ENCODE data around the gene DYNLT4.
A peak's percentile ranks its signal among the peaks of the same experiment; 100 is the strongest.
"Not testable (repeated sequence)": the region's sequence is repeated elsewhere in the genome, so short reads cannot be mapped to it uniquely, and the experiment has no call there.

Gene DYNLT4

DNA sequence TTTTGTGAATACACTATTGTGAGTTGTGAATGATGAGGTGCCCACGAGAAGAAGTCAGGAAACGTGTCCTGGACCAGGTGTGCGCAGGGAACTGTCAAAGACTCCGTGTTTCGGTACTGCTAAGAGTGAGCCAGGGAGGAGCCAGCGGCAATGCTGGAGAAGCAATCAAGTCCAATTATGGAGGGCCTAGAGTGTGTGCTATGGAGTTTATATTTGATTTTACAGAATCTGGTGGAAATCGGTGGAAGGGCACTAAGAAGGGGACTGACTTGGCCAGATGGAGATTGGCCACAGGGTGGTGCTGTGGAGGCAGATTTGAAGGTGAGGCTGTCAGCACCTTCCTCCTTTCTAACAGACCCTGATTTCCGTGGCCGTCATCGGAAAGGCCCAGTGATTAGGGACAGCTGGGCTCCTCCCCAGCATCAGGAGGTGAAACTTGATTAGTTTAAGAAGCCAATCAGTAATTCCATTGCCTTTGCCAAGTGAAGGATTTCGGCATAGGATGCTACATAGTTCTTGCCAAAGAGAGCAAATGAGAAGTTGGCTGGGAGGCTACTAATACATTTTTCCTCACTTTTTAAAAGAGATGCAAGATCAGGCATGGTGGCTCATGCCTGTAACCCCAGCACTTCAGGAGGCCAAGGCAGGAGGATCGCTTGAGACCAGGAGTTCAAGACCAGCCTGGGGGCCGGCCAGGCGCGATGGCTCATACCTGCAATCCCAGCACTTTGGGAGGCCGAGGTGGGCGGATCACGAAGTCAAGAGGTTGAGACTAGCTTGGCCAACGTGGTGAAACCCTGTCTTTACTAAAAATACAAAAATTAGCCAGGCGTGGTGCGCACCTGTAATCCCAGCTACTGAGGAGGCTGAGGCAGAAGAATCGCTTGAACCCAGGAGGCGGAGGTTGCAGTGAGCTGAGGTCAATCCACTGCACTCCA lies 28.9 kb upstream of the DYNLT4 start:
- no peak overlapping the region for H3K4me3 Mint-ChIP-seq
- no peaks in the 10 kb centered on the region for H3K36me3 Mint-ChIP-seq (ENCODE audit: low read depth)
- DNase-seq (ENCODE audit: low spot score): peak; percentile 72
- peak overlapping the region; percentile 4 for H3K27ac Mint-ChIP-seq
- peaks cover 11% of the 10 kb centered on the region for H3K4me1 Mint-ChIP-seq (ENCODE audit: low read depth)
- no peaks in the 10 kb centered on the region for H3K27me3 Mint-ChIP-seq (ENCODE audit: low read depth)
- H3K9me3 Mint-ChIP-seq: no peaks in the 10 kb centered on the region

DNA sequence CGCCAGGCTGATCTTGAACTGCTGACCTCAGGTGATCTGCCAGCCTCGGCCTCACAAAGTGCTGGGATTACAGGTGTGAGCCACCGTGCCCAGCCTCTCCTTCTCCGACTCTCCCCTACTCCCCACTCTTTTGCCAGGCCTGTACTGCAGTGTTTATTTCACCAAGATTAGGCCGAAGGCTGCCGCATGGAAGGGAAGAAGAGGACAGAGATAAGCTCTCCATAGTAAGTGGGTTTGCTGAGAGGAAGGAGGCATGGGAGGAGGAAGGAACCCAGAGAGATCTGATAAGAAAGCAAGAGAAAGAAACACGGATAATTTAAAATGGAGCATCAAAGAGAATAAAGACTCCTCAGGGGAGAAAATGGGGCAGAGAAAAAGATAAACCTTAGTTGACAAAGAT lies 27.2 kb upstream of the DYNLT4 start:
- DNase-seq (ENCODE audit: low spot score): no peak
- Mint-ChIP-seq H3K9me3 (no peaks in the 10 kb centered on the region), H3K4me1 (ENCODE audit: low read depth) (peaks cover 11% of the 10 kb centered on the region), H3K27me3 (ENCODE audit: low read depth) (no peaks in the 10 kb centered on the region), H3K27ac (no peak overlapping the region), H3K4me3 (no peak overlapping the region), H3K36me3 (ENCODE audit: low read depth) (no peaks in the 10 kb centered on the region)

DNA sequence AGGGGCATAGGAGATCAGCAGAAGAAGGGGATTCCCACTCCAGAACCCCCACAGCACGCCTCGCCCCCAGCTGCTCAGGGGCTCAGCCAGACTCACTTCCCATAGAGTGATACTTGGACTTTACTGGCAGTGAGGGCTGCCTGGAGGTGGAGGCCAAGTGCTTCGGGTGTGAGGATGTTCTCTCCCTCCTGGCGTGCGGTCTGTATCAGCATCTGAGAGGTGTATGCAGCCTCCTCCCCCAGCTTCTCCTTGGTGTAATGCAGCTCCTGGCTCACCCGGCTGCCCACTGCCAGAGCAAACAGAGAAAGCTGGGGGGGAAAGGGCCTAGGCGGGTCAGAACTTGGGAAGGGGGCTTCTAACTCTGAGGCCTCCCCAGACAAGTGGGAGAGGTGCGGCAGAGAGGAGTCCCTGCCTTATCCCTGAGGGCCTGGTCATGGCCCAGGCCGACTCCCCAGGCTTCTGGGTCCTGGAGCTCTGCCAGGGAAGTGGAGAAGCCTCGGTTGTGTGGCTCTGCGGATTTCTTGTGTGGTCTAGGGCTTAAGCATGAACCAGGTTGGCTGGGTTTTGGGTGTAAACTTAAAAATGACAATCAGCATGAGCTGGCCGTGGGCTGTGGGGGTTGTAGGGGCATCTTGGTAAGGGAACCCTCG lies 25.0 kb upstream of the DYNLT4 start:
- H3K9me3 Mint-ChIP-seq: no peaks in the 10 kb centered on the region
- H3K27me3 Mint-ChIP-seq (ENCODE audit: low read depth): no peaks in the 10 kb centered on the region
- H3K27ac Mint-ChIP-seq: no peak overlapping the region
- no peaks in the 10 kb centered on the region for H3K36me3 Mint-ChIP-seq (ENCODE audit: low read depth)
- H3K4me1 Mint-ChIP-seq (ENCODE audit: low read depth): peaks cover 11% of the 10 kb centered on the region
- H3K4me3 Mint-ChIP-seq: no peak overlapping the region
- DNase-seq (ENCODE audit: low spot score): no peak

DNA sequence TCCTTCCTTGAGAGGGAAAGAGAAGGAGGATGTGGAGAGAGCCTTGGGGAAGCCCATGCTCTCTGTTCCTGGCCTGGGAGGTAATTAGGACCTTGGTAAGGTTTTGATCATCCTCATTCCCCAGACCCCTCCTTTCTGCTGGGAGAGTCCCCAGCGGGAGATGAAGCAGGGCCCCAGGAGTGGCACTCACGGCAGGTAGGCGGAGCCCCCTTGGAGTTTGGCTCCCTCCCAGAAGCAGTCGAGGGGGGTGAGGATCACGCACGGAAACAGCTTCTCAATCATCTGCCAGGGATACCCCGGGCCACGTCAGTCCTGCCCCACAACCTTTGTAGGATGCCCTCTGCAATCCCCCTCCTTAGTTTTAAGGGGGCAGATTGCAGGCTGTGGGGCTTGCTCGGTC lies 24.4 kb upstream of the DYNLT4 start:
- H3K27me3 Mint-ChIP-seq (ENCODE audit: low read depth): no peaks in the 10 kb centered on the region

DNA sequence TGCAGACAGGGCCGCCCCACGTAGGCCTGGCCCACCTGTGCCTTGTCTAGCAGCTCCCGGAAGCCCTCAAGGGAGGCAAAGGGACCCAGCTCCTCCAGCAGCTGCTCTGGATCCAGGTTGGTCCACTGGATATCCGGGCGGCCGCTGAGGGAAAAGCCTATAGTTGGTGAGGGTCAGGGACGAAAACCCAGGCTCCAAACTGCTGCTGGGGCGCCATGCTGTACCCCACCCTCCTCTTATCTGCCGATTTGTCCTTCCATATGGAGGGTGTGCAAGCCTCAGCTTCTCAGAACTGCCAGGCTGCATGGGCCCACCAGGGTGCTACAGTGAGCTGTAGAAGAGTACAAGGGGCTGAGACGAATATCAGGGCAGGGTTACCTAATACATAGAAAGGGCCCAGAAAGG lies 23.8 kb upstream of the DYNLT4 start:
- peaks cover 11% of the 10 kb centered on the region for H3K4me1 Mint-ChIP-seq (ENCODE audit: low read depth)
- no peaks in the 10 kb centered on the region for H3K9me3 Mint-ChIP-seq
- no peak overlapping the region for H3K27ac Mint-ChIP-seq
- no peak overlapping the region for H3K4me3 Mint-ChIP-seq
- H3K36me3 Mint-ChIP-seq (ENCODE audit: low read depth): no peaks in the 10 kb centered on the region
- DNase-seq (ENCODE audit: low spot score): no peak
- H3K27me3 Mint-ChIP-seq (ENCODE audit: low read depth): no peaks in the 10 kb centered on the region

More for the DNA sequence above, 24.4 kb upstream of the DYNLT4 start:
- Mint-ChIP-seq H3K27ac (no peak overlapping the region), H3K9me3 (no peaks in the 10 kb centered on the region), H3K4me1 (ENCODE audit: low read depth) (peaks cover 11% of the 10 kb centered on the region), H3K36me3 (ENCODE audit: low read depth) (no peaks in the 10 kb centered on the region), H3K4me3 (no peak overlapping the region)
- DNase-seq (ENCODE audit: low spot score): no peak

DNA sequence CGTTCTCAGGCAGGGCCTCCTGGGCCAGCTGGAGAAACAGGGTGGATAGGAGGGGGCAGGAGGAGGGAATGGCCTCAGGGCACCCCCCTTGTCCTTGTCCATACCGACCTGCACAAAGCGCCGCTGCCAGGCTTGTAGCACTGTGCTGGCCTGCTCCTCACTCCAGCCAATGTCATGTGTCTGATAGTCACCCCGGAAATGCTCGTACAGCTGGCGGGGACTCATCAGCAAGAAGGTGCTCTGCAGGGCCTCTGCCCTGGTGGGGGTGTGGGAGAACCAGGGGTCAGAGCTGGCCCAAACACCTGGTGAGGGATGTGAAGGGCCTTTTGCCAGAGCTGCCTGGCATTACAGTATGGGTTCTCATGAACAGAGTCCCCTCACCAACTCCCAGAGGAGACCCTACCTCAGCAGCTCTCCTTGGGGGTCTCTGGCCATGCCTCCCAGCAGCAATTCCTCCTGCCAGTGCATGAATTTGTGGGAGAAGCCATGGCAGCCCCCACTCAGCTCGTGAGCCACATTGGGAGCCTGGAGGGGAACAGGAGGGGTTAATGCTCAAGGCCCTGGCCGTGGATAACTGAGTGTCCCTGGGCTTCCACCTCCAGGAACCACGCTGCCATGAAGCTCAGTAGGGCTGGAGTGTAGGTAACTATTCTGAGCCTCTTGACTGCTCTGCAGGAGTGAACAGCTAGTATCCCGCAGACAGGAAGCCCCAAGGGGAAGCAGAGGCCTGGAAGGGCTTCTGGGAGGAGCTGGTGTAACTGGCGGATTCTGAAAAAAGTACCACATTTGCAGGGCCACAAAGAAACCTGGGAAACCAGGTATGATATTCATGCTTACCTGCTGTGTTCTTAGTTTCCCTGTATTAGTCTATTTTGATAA lies 22.6 kb upstream of the DYNLT4 start:
- Mint-ChIP-seq H3K36me3 (ENCODE audit: low read depth) (no peaks in the 10 kb centered on the region), H3K27ac (no peak overlapping the region), H3K9me3 (no peaks in the 10 kb centered on the region), H3K4me3 (no peak overlapping the region), H3K27me3 (ENCODE audit: low read depth) (no peaks in the 10 kb centered on the region), H3K4me1 (ENCODE audit: low read depth) (peaks cover 6% of the 10 kb centered on the region)
- DNase-seq (ENCODE audit: low spot score): no peak

DNA sequence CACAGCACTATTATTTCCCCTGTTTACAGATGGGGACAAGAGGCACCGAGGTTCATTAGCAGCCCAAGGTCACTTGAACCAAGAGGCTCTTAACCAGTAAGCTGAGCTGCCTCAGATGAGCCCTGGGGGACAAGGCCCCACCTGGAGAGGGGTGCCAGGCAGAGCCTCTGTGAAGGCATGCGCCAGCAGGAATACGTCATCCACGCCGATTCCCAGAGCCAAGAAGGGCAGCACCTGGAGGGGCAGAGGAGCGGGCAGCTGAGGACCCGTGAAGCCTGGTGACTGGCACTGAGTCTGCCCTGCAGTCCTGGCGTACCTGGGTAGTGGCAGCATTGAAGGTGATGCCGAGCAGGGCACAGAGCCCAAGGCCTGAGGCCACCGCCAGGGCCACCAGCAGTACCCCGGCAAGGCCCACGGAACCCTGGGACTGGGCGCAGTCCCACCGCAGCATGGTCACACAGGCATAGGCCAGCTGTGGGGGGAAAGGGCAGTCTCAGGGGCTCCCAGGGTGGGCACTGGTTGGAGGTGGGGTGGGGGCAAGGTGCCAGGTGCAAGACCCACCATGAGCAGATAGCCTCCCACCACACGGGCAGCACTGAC lies 21.8 kb upstream of the DYNLT4 start:
- no peaks in the 10 kb centered on the region for H3K27me3 Mint-ChIP-seq (ENCODE audit: low read depth)
- H3K4me1 Mint-ChIP-seq (ENCODE audit: low read depth): peaks cover 3% of the 10 kb centered on the region
- no peaks in the 10 kb centered on the region for H3K9me3 Mint-ChIP-seq
- DNase-seq (ENCODE audit: low spot score): no peak
- H3K4me3 Mint-ChIP-seq: no peak overlapping the region
- H3K36me3 Mint-ChIP-seq (ENCODE audit: low read depth): no peaks in the 10 kb centered on the region
- no peak overlapping the region for H3K27ac Mint-ChIP-seq

DNA sequence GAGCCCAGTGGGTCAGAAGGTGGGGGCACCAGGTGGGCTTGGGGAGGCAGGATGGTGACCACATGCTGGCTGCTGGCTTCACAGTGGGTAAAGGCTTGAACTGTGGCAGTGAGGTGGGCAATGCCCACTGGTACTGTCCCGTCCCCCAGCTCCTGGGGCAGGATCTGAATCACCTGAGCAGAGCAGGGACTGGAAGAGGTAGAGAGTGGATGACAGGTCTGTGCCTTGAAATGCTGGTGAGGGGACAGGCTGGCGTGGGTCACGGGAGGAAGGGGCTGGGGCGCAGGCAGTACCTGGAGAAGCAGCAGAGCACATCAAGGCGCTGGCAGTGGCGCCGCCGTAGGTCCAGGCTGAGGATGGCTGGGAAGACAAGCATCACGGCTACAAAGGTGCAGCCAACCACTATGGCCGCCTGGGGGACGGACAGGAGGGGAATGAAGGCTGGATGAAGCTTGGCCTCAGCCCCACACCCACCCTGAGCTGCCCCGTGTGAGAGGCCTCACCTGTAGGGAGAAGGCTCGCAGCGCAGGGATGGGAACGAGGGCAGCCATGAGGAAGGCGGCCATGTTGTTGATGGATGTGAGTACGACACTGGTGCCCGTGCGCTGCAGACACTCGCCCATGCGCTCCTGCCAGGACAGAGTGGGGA lies 21.0 kb upstream of the DYNLT4 start:
- no peaks in the 10 kb centered on the region for H3K36me3 Mint-ChIP-seq (ENCODE audit: low read depth)
- no peak overlapping the region for H3K27ac Mint-ChIP-seq
- peaks cover 3% of the 10 kb centered on the region for H3K4me1 Mint-ChIP-seq (ENCODE audit: low read depth)
- H3K4me3 Mint-ChIP-seq: no peak overlapping the region
- no peak for DNase-seq (ENCODE audit: low spot score)
- no peaks in the 10 kb centered on the region for H3K27me3 Mint-ChIP-seq (ENCODE audit: low read depth)
- H3K9me3 Mint-ChIP-seq: no peaks in the 10 kb centered on the region

DNA sequence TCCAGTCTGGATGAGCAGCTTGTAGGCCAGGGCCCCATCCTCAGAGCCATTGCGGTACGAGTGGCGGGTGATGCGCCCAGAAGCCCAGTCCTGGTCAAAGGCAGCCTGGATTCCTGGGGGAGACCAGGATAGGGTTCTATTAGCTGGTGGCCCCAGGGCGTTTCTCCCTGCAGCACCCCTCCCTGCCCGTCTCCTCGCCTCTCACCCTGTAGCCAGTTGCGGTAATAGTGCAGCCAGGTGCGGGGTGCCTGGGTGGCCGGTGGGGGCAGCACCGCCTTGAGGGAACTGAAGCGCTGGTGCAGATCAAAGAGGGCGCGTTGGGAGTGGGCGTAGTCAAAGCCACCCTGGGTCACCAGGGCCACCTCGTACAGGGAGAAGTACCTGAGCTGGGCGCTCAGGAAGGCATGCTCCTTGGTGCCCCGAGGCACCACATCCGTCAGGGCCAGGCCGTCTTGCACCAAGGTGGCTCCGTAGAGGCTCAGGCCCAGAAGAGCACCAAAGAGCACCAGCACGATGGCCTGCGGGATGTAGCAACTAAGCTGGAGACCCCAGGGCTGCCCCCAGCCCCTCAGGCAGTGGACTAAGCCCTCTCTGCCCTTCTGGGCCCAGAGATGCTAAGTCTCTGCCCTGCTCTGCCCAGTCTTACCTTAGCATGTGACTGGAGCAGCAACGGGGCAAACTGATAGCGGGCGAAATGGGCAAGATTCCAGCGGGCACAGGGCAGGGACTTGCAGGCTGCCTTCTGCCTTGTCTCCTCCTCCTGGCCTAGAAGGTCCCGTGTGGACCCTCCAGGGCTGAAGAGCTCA lies 20.2 kb upstream of the DYNLT4 start:
- H3K9me3 Mint-ChIP-seq: no peaks in the 10 kb centered on the region
- H3K4me3 Mint-ChIP-seq: no peak overlapping the region
- H3K27me3 Mint-ChIP-seq (ENCODE audit: low read depth): no peaks in the 10 kb centered on the region
- H3K4me1 Mint-ChIP-seq (ENCODE audit: low read depth): peaks cover 3% of the 10 kb centered on the region
- H3K36me3 Mint-ChIP-seq (ENCODE audit: low read depth): no peaks in the 10 kb centered on the region
- DNase-seq (ENCODE audit: low spot score): no peak
- no peak overlapping the region for H3K27ac Mint-ChIP-seq

DNA sequence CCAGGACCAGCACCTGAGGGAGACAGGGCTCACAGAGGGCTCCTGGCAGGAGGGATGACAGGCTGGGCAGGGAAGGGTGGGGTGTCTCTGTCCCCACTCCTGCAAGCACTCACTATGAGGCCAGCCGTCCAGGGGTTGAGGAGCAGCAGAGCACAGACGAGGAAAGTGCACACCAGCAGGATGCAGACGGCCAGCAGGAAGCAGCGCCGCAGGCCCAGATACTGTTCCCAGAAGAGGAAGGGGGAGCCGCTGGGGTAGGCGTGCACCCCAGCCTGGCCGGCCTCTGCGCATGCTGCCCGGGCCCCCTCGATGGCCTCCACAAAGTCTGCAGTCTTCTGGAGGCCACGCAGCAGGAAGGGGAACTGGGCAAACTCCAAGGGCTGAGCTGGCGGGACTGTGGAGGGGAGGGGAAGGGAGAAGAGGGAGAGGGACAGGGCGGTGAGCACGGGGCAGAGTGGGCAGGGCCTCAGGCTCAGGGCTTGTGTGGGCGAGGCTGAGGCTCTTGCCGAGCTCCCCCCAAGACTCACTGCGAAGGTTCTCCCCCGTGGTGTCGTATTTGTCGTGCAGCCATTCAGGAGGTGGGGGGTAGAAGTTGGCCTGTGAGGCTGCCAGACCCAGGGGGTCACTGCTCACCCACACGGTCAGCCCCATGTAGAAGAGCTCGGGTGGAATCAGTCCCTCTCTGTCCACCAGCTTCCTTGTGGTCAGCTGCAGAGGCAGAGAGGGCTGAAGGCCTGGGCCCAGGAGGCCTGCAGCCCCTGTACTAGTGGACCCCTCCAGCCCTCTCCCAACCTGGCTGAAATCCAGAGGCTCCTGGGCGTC lies 19.4 kb upstream of the DYNLT4 start:
- Mint-ChIP-seq H3K4me3 (no peak overlapping the region), H3K27me3 (ENCODE audit: low read depth) (no peaks in the 10 kb centered on the region), H3K36me3 (ENCODE audit: low read depth) (no peaks in the 10 kb centered on the region), H3K9me3 (no peaks in the 10 kb centered on the region), H3K4me1 (ENCODE audit: low read depth) (peaks cover 3% of the 10 kb centered on the region), H3K27ac (no peak overlapping the region)
- DNase-seq (ENCODE audit: low spot score): no peak

DNA sequence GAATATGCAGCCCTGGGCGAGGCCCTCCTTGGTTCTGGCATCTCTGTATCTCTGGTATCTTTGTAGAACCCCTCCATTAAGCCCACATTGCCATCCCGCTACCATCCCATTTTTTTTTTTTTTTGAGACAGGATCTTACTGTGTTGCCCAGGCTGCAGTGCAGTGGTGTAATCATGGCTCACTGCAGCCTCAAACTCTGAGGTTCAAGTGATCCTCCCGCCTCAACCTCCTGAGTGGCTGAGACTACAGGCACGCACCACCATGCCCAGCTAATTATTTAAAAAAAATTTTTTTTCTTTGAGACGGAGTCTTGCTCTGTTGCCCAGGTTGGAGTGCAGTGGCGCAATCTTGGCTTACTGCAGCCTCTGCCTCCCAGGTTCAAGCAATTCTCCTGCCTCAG lies 17.2 kb upstream of the DYNLT4 start:
- not testable (repeated sequence) for H3K36me3 Mint-ChIP-seq (ENCODE audit: low read depth); H3K4me3 Mint-ChIP-seq; H3K27ac Mint-ChIP-seq; DNase-seq (ENCODE audit: low spot score); H3K9me3 Mint-ChIP-seq; H3K27me3 Mint-ChIP-seq (ENCODE audit: low read depth)
- peaks cover 14% of the 10 kb centered on the region for H3K4me1 Mint-ChIP-seq (ENCODE audit: low read depth)

DNA sequence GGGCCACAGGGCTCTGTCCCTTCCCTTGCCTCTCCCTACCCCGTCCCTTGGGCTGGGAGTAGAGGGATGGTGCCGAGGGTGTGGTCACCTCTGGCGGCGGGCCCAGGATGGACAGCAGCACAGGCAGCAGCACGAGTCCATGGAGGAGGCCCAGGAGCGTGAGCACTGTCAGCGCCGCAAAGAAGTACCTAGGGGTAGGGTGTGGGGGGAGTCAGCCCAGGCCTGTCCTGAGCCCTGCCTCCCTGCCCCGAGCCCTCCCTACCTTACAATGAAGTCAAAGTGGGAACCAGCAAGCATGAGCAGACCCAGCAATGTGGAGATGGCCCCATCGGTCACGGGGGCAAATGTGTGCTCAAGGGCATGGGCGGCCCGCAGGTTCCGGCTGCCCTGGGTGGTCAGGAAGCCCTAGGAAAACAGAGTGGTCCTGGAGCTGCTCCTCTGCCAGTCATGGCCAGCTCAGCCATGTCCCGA lies 15.9 kb upstream of the DYNLT4 start:
- no peak for DNase-seq (ENCODE audit: low spot score)
- Mint-ChIP-seq H3K27ac (no peak overlapping the region), H3K27me3 (ENCODE audit: low read depth) (no peaks in the 10 kb centered on the region), H3K9me3 (no peaks in the 10 kb centered on the region), H3K4me1 (ENCODE audit: low read depth) (peaks cover 23% of the 10 kb centered on the region), H3K36me3 (ENCODE audit: low read depth) (no peaks in the 10 kb centered on the region), H3K4me3 (no peak overlapping the region)

All from T-helper 2 cell treated with Interferon-gamma antibody and Interleukin-4, amounts not matched to agents 5 μg/mL and 100 μg/mL, for 36 hours (primary cell).